Measurements from ENCODE around the gene GPC4.
A peak's percentile ranks its signal among the peaks of the same experiment; 100 is the strongest.
"Not testable (repeated sequence)": the region's sequence is repeated elsewhere in the genome, so short reads cannot be mapped to it uniquely, and the experiment has no call there.

The GPC4 gene

DNA sequence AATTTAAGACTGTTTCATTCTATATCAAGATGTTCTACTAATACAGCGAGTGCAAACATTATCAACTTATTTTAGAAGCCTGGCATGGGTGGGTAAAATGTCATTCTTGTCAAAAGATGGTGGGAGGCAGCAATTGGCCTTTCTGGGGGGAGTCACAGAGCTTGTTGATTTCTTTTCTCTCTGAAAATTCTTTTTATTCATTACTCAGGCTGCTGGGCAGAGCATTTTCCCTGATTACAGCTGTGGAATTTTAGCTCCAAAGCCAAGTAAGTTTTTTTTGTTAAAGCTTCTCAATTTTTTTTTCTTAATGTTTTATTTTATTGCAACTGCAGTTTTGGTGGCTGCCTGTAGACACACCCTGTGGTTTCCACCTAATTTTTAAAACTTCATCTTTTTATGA, 50.4 kb downstream of the GPC4 start:
- DNase-seq = no peak

DNA sequence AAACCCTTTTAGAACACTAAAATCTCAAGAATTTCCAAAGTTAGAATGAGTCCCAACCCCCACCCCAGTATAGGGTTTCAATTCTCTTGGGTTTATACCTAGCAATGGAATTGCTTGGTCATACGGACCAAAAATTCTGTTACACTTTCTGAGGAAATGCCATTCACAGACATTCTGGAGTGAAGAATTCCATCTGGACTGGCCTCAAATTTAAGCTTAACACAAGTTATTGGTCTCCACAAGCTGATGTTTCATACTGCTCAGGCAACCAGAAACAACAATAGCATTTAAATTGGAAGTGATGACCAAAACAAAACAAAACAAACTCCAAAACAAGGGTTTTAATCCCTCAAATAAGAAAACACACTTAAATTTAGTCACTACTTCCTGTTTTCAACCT, 51.1 kb downstream of the GPC4 start:
- DNase-seq = no peak

DNA sequence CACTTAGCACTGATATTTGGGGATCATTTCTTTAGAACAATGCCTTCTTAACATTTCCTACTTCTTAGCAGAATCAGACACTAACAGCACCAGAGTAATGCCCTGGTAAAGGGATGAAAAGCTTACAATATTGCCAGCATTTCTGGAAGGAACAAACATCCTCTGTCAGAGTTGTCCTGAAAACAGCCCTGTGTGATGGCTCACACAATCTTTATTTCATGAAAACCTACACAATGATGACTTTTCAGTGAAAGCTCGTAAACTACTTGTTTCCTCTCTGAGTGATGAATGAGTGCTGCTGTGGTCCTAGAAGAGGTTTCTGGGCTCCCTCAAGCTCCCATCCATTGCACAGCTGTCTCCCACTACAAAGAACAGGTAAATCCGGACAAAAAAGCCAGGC, 52.8 kb downstream of the GPC4 start:
- no peak for DNase-seq

DNA sequence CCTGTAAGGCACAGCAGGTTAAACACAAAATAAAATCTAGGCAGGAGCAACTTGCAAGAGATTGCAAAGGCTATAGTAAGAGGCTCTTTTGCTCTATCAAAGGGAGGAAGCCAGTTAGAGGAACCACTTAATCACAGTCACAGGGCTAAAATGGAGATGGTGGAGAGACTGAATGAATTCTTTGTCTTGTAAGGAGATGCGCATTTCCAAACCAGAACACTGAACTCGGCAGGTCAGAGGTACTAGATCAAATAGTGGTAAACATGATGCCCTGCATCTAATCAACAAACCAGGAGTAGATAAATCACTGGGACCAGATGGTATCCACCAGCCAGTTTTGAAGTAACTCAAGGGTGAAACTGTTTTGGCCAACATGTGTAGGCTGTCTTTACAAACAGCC, 55.8 kb downstream of the GPC4 start:
- no peak for DNase-seq

DNA sequence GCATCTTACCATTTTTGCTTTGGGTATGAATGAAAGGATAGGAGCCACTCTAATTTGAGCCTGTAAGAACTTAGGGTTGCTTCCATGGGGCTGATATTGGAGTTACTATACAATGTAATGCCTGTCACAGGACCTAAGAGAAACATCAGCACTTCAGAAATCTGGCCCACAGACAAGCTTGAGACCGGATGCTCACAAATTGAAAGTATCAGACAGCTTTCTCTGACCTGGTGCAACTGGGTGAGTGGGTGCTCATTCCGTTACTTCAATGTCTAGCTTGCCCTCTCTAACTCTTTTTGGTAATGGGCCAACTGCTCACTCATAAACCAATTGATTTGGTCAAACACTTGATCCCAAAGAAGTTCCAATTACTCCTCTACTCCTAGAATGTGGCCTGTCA, 62.1 kb downstream of the GPC4 start:
- no peak for DNase-seq

DNA sequence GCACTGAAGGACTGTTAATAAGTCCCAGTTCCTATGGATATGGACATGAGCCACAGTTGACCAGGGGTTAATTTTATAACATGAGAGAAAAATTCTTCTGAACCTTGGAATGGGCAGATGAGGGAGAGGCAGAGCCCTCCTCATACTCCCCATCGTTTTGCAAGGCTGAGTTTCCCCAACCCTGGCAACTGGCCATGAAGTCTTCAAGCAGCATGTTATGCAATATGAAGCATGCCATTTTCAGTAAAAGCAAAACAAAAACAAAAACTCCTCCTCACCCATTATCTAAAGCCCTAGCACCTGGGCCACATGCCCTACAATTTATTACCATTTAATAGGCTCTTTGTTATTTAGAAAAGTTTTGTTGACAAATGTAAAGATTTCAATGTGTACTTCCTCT, 64.5 kb downstream of the GPC4 start:
- DNase-seq = no peak

DNA sequence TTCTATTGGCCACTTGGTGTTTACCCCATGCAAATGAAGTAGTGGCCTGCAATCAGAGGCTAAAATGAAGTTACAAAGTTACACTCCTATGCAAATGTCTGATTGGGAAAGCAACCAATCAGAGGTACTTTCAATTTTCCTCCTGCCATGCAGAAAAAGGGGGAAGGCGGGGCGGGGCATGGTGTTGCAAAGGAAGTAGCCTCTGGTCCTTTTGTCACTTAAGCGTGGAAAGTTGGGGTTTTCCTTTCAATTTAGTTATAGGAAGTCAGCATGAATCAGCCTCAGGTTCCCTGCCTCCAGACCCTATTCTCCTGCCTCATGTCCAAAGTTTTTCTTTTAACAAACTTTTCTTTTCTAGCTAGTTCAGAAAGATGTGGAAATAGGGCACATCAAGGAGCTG, 69.3 kb downstream of the GPC4 start:
- no peak for DNase-seq

DNA sequence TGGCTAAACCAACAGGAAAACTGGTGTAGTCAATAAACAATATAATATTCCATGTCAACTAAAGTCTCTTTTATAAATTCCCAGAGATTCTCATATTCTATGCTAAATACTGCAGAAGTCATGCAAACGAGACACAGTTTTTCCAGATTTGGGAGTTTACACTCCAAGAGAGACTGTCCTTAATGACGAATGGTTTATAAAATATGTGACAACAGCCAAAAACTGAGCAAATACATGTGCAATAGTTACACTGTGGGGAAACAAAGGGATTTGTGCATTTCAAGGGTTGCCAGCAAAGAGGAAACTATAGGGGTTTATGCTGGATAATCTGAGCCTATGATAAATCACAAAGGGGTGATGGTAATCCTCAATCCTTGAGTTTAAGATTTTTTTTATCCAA, 75.7 kb downstream of the GPC4 start:
- no peak for DNase-seq

DNA sequence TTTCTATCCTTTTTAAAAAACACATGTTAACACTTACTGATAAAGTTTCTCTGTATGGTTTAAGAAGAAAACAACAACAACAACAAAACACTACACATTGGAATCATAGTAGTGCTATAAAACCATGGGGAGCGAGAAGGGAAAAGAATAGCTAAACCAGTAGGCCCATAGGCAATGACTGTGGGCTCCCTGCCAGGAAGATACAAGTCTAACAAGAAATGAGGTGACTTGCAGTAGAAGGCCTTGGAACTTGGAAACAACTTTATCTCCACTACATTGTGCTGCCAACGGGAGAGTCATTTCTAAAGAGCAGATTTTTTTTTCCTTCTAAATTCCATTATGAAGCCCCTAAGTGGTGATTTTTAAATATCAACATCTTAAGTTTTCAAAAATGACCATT, 78.0 kb downstream of the GPC4 start:
- no peak for DNase-seq

DNA sequence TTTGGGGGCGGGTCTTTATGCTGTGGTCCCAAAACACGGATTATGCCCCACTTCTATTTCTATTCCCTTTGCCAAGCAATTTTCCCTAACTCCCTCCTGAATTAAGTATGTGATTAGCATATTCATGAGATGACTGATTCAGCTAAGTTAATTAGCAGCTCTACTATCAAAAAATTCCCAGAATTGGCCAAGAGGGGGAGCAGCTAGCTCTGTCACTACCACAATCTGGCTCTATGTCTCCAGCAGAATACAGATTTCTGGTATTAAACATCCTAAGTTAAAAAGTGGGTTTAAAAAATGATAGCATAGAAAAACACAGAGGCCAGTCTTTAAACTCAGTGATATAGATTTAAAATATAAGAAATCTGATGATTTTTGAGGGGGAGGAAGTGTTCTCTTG, 80.3 kb downstream of the GPC4 start:
- DNase-seq = peak in 1 of 2 donors; percentile 0

DNA sequence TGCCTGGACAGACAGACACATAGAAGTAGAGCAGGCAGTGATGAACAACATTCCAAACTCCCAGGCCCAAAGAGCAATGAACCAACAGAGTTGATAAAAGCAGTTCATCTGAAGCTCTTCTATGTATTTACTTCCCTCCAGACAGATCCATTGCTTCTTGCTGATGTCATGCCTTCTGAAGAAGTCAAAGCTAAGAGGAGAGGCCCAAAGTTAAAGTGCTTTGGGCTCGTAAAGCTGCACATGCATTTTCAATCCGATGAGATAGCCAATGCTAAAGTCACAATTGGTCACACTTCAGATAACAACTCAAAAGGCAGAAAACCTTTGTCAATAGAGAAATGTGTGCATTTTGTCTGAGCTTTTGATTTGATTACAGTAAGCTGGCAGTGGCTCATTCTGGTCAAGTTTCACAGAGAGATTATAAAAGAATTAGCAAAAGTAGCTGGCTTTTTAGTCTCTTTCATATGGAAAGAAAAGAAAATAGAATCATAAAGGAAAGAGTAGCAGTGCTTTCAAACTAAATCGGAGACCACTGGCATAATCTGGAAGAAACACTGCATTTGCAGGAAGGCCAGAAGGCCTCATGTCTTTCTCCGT, 82.0 kb downstream of the GPC4 start:
- no peak for DNase-seq

DNA sequence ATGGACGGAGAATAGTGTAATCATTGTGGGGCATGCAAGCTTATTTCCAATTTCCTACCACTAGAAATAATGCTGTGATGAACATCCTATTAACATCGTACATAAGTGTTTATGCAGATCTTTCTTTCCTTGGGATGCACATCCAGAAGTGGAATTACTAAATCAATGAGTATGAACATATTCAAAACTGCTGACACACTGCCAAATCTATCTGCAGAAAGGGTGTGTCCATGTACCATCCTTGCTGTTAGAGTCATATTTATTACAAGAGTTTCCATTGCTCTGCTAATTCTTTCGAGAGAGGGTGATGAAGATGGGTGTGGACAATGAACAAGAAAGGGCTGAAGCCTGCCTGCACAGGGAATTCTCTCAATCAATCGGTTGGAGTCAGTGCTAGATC, 82.6 kb downstream of the GPC4 start:
- no peak for DNase-seq

DNA sequence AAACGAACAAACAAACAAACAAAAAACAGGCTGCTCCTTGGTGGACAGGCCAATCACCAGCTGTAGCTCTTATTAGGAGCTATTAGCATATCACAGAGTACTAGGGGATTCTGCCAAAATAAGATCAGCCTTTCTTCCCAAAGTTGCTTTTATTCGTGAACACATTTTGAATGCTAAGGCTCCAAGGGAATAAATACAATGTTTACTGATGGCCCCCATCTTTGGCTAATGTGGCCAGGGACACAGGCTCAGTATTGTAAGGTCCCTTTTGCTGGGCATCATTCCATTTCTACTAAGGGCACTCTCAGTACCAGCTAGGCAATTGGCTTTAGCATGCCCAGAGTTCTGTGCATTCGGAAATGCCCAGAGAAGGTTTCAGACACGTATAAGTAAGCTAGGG, 84.3 kb downstream of the GPC4 start:
- no peak for DNase-seq

DNA sequence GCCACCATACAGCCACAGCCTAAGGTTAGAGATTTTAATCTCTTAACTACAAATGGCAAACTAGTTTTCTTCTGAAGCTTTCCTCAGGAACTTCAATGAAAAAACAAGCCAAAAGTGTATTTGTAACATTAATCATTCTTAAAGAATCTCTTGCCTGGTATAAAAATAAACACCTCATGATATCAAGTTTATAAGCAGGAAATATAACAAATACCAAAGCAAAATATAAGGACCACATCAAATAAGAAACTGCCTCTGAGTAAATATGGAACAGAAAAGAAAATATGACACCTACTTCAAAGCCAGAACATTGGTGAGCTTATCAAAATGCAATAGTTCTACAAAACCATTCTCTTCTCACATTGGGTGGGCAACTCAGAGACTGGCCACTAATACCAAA, 89.9 kb downstream of the GPC4 start:
- no peak for DNase-seq

DNA sequence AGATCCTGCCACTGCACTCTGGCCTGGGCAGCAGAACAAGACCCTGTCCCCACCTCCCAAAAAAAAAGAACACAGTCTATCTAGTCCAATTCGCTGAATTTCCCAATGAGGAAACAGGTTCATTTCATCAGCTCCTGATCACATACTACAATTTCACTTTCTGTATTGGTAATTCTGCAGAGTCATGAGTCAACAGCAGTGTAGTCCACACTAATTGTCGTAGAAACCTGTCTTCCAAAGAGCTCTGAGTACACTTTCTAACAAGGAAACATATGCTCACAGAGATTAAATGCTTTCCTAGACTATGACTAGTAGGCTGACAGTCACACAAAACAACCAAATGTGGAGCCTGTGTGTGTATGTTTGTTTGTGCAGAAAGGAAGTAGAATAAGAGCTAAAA, 91.9 kb downstream of the GPC4 start:
- DNase-seq = no peak

DNA sequence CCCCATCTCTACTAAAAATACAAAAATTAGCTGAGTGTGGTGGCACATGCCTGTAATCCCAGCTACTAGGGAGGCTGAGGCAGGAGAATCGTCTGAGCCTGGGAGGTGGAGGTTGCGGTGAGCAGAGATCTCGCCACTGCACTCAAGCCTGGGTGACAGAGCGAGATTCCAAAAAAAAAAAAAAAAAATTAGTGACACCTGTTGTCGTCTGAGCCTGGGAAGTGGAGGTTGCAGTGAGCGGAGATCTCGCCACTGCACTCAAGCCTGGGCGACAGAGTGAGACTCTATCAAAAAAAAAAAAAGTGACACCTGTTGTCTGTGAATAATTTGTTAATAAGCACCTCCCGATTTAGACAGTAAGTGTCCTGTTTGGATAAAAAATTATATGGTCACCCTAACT, 93.0 kb downstream of the GPC4 start:
- not testable (repeated sequence) for DNase-seq

DNA sequence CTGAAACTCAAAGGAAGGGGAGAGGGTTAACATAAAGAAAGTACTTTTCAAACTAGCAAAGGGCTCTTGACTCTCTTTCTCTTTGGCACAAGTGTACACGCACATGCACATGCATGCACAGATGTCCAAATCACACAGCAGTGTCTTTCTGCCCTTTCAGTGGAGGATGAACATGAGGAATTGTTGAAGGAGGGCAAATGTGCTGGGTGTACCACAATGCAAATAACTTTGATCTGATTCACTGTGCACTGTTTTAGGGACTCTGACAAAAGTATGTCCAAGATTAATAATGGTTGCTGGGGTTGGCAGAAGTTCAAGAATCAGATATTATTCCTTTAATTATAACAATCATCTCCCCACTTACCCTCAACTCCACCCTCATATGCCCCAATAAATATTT, 93.8 kb downstream of the GPC4 start:
- DNase-seq = no peak

DNA sequence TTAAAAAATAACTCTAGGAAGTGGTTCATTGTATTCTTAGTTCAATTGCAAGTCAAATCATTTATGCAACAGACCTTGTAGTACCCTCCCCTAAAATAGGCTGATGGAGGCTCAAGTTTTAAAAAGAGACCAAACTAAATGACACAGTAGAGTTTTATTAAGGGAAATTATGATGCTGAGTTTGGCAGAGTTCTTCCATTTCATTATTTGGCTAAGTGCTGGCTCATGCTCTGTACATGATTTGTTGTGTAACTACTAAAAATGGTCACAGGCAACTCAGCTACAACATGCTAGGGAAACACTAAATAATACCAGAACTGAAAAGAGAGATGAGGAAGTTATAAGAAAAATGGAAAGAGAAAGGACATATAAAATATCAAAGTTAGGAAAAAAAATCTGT, 101.0 kb downstream of the GPC4 start:
- DNase-seq = no peak

DNA sequence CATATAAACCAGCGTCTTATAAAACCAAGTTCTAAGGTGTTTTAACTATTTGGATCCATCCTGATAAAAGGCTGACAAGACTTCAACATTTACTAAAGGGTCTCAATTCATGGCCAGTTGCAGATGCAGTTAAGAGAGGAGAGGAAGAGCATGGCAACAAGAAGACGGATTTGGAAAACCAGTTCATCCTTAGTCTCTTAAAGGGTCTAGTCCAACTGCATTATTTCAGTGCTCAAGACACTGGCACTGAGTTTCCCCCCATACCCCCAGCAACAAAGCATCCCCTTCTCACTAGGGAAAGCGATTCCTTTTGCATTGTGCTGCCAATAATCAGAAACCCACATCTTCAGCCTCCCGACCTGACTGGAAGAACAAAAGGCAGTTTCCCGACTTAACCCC, 106.8 kb downstream of the GPC4 start:
- no peak for DNase-seq

DNA sequence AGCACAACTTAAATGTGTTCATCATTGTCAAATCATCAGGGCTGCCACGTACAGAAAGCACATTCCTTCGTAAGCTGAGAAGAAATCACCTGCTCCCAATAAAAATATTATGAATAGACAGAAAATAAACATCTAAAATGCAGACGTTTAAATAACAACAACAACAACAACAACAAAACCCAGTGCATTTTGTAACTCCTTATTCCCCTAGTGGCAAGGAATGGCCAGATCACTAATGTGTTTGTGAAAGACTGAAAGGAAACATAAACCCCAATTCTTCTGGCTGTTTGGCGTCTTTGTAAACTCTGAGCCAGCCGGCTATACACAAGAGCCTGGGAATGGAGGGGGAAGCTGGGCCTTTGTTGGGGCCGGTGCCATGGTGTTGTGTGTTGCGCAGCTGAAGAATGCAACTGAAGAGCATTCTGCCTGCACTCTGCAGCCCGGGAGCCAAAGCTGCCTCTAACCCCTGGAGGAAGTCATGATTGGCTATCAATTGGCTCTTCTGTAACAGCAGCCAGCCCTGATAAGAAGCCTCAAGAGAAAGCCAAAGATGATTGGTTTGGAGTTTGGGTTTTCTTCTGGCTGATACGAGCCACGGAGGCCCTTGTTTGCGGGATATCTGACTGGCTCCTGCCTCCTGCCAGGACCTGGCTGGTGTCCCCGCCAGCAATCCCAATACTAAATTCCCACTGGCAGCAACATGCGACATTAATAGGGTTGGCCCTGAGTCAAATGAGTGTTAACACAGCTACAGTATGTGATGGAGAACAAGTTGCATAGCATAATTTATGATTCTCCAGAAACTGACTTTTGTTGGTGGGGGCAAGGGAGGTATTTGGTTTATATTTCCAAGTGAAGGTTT, 107.4 kb downstream of the GPC4 start:
- DNase-seq = no peak

DNA sequence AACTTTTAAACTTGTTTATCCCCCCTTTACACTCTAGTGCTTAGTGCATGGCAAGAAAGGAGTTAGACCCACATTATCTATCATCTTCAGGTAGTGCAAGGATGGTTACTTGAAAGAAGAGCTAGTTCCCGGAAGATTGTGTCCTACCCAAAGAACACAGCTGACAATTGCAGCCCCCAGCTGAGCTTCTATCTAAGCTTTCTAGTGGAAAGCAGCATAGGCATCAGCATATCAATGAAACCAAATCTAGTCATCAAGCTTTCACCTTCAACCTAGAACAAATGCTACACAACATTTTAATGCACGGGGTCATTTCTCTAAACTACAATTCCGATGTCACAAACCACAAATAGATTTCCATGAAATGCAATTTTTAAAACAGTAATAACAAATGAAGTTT, 108.2 kb downstream of the GPC4 start:
- DNase-seq = no peak

DNA sequence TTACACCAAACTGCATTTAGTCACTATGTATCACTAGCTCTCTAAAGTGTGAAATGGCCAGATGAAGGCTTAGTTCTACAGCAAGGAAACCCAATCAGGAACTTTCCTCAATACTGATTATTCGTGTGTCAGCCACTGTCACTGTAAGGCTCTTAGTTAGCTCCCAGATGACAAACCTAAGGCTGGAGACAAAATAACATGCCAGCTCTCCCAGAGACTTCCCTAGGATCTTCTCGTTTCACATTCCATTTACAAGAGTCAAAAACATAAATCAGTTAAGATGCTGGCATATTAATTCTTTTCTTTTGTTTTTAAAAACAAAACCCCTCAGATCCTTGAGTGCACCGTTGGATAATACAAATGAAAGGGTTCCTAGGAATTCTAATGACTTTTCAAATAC, 109.0 kb downstream of the GPC4 start:
- DNase-seq = no peak

DNA sequence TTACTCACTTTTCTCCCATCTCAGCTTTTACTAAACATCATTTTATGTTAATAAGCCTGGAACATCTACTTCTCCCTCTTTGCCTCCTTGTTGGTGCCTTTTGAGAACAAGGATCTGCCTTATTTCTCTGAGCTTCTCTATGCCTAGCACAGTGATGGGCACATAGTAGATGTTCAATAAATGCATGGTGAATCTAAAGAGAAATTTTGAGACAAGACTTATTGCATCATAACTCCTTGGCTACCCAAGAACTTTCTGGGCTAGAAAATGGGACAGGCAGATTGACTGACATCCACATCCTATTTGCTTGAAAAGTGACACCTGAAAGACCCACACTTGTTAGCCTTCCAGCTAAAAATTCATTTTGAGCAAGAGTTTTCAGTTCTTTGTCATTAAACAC, 109.9 kb downstream of the GPC4 start:
- no peak for DNase-seq

DNA sequence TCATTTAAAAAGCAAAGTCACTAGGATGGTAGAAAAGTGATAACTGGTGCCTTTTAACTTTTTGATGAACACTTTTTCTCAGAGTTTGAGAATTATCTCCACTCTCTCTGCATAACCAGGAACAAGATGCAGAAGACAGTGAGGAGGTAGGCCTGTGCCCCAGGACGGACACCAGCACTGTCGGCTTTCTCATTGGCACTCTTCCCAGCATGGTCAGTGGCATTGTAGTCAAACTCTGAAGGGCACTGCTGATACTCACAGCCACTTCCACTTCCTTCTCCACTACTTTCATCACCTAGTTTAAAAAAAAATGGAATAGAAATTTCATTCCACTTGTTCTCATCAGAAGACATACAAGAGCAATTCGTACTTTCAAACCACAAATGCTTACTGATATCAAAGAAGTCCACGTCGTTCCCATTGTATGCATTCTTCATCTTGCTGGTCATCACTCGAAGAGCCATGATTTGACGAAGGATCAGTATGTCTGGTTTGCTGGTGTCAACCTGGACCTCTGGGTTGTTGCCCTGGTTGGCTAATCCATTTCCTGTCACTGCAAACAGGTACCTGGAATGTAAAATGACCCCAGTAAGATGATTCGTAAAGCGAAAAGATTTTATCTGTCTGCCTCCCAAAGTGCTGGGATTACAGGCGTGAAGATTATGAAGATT, 112.4 kb downstream of the GPC4 start:
- DNase-seq = no peak

All from stimulated activated CD4-positive, alpha-beta T cell treated with anti-CD3 and anti-CD28 coated beads, Interleukin-2, amount 100 ng/mL, for 24 hours (primary cell).